ENCODE results near the gene GNPTG.

Gene GNPTG

DNA sequence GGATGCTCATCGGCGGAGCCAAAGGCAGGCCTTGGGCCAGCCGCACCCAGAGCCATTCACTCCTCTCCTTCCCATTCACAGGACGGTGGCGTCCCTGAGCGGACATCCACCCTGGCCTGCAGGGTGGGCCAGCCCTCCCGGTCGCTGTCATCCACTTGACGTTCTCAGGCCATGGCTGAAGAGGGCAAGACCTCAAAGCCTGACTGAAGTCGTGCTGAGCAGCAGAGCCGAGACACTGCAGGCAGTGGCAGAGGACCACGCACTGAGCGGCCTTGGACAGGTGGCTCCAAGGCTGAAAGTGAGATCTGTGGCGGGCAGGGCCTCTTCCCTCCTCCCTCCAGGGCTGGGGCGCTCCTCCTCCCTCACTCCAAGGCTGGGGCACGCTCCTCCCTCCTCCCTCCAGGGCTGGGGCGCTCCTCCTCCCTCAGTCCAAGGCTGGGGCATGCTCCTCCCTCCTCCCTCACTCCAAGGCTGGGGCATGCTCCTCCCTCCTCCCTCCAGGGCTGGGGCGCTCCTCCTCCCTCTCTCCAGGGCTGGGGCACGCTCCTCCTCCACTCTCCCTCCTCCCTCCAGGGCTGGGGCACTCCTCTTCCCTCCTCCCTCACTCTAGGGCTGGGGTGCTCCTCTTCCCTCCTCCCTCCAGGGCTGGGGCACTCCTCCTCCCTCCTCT is 24.1 kb downstream of the GNPTG start:
- DNase-seq, result no peak

GRCh38 chr16:1377406-1378010 is 25.8 kb downstream of the GNPTG start:
- DNase-seq, result no peak

DNA sequence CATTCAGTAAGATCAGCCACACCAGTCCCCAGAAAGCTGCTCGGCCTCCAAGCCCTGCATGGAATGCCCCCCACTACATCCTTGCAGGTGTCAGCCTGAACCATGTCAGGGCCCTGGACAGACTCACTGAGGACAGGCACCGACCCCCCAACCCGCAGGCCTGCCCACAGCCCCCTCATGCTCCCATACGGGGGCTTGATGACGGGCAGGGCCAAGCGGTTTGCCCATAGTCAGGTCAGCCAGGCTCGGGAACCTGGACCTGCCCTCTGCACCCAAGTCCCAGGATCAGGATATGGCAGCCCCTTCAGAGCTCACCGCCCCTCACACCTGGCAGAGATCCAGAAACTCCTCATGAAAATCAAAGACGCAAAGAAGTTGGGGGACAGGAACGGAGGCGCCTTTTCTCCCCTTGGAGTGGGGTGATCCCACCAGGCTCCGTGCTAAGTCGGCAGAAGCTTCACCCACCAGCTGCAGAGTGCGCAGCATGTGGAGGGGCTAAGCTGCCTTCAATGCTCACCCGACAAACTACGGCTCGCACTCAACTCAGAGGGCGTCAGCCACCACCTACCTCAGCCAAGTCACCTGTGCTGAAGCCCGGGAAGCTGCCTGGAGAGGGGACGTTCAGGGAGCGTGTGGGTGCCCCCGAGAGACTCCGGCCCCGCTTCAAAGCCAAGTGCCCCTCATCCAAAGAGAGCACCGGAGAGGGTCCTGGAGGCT is 26.5 kb downstream of the GNPTG start:
- no peak for DNase-seq

DNA sequence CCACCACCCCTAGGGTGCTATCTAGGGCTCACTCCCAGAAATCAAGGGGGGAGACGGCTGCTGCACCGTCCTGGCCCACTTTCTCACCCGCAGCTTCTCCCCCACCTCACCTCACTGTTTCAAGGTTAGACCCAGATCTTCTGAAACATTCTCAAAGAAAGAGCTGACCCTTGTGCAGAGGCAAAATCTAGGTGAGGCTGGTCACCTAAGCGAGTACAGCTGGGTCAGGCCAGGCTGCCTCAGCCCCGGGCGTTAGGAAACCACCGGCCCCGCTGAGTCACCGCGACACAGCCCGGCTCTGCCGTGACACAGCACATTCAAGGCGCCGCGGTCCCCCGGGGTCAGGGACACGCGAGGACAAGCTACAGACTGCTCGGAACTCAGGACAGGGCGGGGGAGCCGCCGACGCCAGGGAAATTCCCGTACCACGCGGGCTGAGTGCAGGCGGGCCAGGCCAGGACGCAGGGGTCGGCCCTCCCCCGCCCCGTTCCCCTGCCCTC is 27.1 kb downstream of the GNPTG start:
- no peak for DNase-seq

- DNase-seq, result peak; percentile 23
Observed at GRCh38 chr16:1379304-1380076, 27.8 kb downstream of the GNPTG start.

DNA sequence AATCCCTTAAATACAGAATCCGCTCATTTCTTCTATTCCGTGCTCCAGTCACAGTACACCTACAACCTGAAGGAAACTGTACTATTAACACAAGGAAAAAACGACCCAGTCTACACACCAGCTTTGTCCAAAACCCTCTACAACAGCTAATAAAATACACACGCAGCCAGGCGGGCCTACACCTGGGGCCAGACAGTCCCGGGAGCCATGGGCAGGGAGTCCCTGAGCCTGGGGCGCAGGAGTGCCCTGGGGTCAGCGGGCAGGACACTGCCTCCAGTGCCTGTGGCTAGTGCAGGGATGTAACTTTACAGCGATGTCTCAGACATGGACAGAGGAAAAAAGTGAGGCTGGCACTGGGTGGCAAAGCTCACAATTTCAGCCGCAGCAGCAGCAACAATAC is 28.5 kb downstream of the GNPTG start:
- DNase-seq, result no peak

DNA sequence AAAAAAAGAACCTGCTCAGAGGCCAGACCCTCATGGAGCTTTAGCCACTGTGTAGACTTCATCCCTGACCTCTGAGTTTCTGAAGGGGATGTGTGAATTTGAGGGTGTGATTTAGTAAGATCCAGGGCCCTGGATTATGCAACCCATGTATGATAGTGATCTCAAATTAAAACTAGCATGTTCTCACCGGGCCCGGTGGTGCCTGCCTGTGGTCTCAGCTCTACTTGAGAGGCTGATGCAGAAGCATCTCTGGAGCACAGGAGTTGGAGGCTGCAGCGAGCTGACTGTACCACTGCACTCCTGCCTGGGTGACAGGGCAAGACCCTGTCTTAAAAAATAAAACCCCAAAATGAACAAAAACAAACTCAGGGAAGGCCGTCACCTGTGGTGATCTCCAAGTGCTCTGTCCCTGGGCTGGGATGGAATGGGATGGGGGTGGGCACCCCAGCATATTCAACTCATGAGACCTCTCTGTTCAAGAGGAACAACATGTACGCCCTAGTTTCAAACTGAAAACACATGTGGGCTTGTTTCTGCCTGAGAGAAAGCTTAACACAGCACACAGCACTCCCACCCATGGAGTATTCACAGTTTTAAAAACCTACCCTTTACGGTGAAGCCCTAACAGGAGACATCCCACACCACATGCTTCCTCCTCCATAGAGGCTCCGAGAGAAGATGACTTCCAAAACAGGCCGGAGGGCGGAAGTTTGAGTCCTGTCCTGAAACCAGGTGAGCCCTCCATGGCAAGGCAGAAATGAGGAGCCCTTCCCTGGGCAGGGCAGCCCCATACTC is 30.1 kb downstream of the GNPTG start:
- DNase-seq, result no peak

- no peak for DNase-seq
Observed at GRCh38 chr16:1383556-1383955, 31.8 kb downstream of the GNPTG start.

GRCh38 chr16:1385232-1385631 is 33.5 kb downstream of the GNPTG start:
- no peak for DNase-seq

DNA sequence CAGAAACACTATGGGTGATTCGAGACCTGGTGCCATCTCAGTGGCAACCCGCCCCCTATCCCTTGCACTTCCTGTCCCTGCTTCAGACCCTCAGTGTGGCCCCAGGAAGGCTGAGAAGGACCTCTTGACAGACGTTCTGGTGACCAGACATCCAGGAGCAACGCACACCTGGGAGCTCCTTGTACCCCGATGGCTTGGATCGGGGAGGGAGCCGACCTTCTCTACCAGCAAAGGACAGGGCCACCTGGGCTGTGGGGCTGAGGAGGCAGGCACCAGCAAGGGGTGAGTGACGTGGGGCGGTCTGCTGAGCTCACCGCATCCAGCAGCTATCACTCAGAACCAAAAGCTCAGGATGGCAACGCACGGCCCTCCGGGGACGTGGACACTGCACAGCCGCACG is 35.6 kb downstream of the GNPTG start:
- no peak for DNase-seq

GRCh38 chr16:1389762-1390161 is 38.0 kb downstream of the GNPTG start:
- no peak for DNase-seq

- DNase-seq, result no peak
Observed at GRCh38 chr16:1390239-1390779, 38.6 kb downstream of the GNPTG start.

- no peak for DNase-seq
Observed at GRCh38 chr16:1392826-1393225, 41.1 kb downstream of the GNPTG start.

DNA sequence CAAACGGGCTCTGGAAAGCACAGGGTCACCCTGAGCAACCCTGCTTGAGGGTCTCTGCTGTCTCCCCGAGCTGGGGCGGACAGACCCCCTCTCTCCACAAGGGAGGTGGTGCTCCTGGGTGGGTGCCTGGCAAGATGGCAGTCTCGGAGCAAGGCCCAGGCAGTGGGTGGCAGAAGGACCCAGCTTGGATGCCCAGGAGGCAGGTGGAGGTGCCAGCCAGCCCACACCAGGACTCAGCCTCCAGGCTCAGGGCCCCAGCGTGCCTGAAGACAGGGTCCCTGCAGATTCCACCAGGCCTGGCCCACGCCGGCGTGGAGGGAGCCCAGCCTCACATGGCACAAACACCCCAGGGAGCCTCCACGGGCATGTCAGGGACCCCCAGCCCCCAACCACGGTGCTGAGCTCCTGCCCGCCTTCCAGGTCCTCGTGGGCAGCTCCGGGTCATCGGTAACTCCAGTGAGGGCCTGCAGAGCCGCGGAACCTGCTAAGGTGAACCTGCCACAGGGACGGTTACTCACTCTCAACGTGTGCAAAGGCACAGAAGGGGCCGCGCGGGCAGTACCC is 42.0 kb downstream of the GNPTG start:
- no peak for DNase-seq

DNA sequence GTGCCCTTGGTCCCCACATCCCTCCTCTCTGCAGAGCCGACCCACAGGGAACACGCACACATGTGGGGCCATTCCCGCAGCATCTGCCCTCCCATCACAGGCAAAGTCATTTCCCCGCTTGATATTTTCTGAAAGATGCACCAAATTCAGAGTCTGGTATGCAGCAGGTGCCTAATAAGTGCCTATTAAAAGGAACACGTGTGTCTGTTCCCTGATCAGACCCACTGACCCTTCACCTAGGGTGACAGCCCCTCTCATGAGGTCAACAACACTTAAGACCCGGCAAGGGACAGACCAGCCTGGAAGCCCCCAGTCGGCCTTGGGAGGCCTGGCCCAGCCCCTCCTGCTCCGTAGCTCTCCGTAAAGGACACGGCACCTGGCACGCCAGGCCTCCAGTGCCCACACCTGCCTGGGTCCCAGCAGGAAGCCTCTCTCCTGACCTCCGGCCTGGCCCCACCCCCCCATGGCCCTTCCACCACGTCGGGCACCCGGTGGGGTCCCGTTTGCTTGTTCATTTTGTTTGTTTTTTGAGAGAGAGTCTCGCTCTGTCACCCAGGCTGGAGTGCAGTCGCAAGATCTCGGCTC is 42.7 kb downstream of the GNPTG start:
- no peak for DNase-seq

GRCh38 chr16:1395444-1396031 is 43.8 kb downstream of the GNPTG start:
- no peak for DNase-seq

DNA sequence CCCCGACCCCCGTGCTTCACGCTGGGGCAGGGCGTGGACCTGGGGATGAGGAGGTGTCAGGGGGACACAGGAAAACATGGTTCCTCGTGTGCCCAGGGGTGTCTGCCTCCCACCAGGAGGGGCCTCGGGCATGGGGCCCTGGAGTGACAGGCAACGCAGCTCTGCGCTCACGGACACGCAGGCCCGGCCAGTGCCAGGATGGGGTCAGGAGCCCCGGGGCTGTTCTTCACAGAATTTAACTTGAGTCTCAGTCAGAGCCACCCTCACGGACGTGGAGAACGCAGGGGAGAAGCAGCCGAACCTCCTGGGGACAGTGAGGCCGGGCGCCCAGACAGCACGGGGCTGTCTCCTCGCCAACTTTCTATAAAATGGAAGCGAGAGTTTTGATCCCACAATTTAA is 46.0 kb downstream of the GNPTG start:
- DNase-seq, result no peak

GRCh38 chr16:1398351-1398750 is 46.6 kb downstream of the GNPTG start:
- no peak for DNase-seq

DNA sequence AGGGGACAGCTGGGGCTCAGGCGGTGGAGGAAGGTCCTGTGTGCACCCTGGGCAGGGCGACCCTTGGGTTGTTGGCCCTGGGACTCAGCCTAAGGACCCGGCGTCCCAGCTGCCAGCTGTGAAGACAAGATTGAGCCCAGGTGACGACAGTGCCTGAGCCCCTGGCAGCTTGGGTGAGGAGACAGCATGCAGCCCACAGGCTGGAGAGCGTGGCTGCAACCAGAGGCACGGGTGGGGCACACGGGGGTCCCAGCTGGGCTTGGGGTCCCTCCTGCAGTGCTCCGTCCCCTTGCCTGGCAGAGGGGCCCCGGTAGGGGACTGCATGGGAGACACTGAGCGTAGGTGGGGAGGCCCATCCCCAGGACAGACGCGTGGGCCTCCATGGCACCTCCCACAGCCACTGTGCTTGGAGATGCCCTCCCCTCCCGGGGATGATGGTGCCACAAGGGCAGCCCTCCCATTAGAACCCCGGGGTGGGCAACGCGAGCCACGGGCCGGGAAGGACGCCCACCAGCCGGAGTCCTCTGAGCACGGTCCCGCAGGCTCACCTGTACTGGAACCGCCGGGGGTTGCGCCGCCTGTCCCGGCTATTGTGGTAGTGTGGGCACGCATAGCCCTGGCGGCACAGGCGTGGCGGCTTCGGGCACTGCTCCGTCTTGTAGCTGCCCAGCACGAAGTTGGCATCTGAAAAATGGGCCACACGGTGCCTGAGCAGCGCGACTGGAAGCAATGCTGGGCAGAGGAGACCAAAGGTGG is 47.3 kb downstream of the GNPTG start:
- DNase-seq, result no peak

- no peak for DNase-seq
Observed at GRCh38 chr16:1401061-1401757, 49.5 kb downstream of the GNPTG start.

Data from NCI-H446 treated with DMSO at 0.1 percent for 48 hours (cell line).